ENCODE results near the gene WDR20.
"Not testable (repeated sequence)": the region's sequence is repeated elsewhere in the genome, so short reads cannot be mapped to it uniquely, and the experiment has no call there.

DNA sequence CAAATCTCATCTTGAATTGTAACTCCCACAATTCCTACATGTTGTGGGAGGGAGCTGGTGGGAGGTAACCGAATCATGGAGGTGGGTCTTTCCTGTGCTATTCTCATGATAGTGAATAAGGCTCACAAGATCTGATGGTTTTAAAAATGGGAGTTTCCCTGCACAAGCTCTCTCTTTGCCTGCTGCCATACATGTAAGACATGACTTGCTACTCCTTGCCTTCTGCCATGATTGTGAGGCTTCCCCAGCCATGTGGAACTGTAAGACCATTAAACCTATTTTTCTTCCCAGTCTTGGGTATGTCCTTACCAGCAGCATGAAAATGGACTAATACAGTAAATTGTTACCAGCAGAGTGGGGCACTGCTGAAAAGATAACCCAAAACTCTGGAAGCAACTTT, 30.4 kb upstream of the WDR20 start:
- not testable (repeated sequence) for TF ChIP-seq RAD21 (IDR thresholded peaks at IDR 0.05 in 1 of 2, conservative IDR thresholded peaks at IDR 0.05 in 1 of 2; ENCODE audit: low read depth in 2 of 2, low read length in 2 of 2); POLR2A (IDR thresholded peaks at IDR 0.05; ENCODE audit: control extremely low read depth in 1 of 2, low read depth in 2 of 2, low read length in 2 of 2); SP1 (IDR thresholded peaks at IDR 0.05; ENCODE audit: low read depth, low read length); CREB1 (IDR thresholded peaks at IDR 0.05); MAFK (IDR thresholded peaks at IDR 0.05; ENCODE audit: low read depth, low read length)
- TF ChIP-seq, protein P1, sequence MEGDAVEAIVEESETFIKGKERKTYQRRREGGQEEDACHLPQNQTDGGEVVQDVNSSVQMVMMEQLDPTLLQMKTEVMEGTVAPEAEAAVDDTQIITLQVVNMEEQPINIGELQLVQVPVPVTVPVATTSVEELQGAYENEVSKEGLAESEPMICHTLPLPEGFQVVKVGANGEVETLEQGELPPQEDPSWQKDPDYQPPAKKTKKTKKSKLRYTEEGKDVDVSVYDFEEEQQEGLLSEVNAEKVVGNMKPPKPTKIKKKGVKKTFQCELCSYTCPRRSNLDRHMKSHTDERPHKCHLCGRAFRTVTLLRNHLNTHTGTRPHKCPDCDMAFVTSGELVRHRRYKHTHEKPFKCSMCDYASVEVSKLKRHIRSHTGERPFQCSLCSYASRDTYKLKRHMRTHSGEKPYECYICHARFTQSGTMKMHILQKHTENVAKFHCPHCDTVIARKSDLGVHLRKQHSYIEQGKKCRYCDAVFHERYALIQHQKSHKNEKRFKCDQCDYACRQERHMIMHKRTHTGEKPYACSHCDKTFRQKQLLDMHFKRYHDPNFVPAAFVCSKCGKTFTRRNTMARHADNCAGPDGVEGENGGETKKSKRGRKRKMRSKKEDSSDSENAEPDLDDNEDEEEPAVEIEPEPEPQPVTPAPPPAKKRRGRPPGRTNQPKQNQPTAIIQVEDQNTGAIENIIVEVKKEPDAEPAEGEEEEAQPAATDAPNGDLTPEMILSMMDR (IDR thresholded peaks at IDR 0.05; ENCODE audit: control extremely low read depth in 1 of 3, insufficient read depth in 1 of 3, low read depth in 1 of 3, low read length in 3 of 3): not testable (repeated sequence)
